HCT116 (cell line): ENCODE results near the gene CDH13. TPM values are rescaled to one million over a fixed set of nuclear protein-coding genes. Genes with fewer than 3 reads are reported as not detected.

Source experiments
- ATAC-seq: fragments of 200-7000 bp; cut with Tn5 transposase; 2 replicates; pipeline ENCODE4 v1.9.1; 2020; ENCODE audit warnings: mild to moderate bottlenecking, moderate library complexity
- BruUV-seq: library from RNA; stranded (reverse); fragments of 400-500 nt; replicated peaks from 2 replicates; lab custom pipeline; 2021; lab: Mats Ljungman, UMichigan
- CTCF ChIA-PET: fragments of 300-600 bp; sonication (Branson Sonifier 250); formaldehyde crosslinking; loops from one replicate; lab custom pipeline; 2021; ENCODE audit warnings: antibody characterized with exemption; lab: Charles Lee
- POLR2A ChIA-PET: fragments of 300-600, 350-600 bp; sonication (Branson Sonifier 250); formaldehyde crosslinking; loops from one replicate; lab custom pipeline; 2021; ENCODE audit warnings: antibody characterized with exemption; lab: Charles Lee
- RAD21 ChIA-PET, 2 experiments: fragments of 300-600 bp; sonication (Branson Sonifier 250); formaldehyde crosslinking; loops; one replicate each; lab custom pipeline; 2023; ENCODE audit warnings: low total read pairs in 2 of 2; ENCODE audit not compliant: uncharacterized antibody in 2 of 2, unreplicated experiment in 2 of 2, low non-redundant PET in 1 of 2; lab: Charles Lee
- DNase-seq: peaks from one replicate; pipeline ENCODE4 v3.0.0-alpha.2; 2010; ENCODE audit warnings: low read depth, low spot score
- H2AFZ ChIP-seq: fragments of 200-600 bp; shearing (Covaris generic), sonication (generic); 2 replicates; pipeline ENCODE4 v1.6.1; 2017; ENCODE audit warnings: low read depth, mixed run types, mixed read lengths, antibody characterized with exemption, low read length; ENCODE audit not compliant: poor library complexity, severe bottlenecking
- H3K27ac ChIP-seq: 2 replicates; pipeline ENCODE4 v1.5.1; 2012; ENCODE audit warnings: low read depth, low read length
- H3K27me3 ChIP-seq: fragments of 200-600 bp; sonication (generic); 2 replicates; pipeline ENCODE4 v1.6.1; 2016; ENCODE audit warnings: mixed run types, low read length, mixed read lengths; ENCODE audit not compliant: insufficient read depth
- H3K36me3 ChIP-seq, 2 experiments: fragments of 200-500 bp in 1 of 2; fragments of 200-600 bp in 1 of 2; sonication (Bioruptor generic) in 1 of 2; sonication (generic) in 1 of 2; 2 replicates each; pipeline versions ENCODE4 v1.5.1 to v1.6.1; 2014 to 2016; ENCODE audit warnings: low read length in 2 of 2, inconsistent platforms in 1 of 2, mixed read lengths in 1 of 2, mixed run types in 1 of 2; ENCODE audit not compliant: insufficient read depth in 2 of 2, control insufficient read depth in 1 of 2
- H3K4me1 ChIP-seq, 2 experiments: fragments of 200-600 bp in 1 of 2; sonication (generic) in 1 of 2; 2 replicates each; pipeline versions ENCODE4 v1.5.1 to v1.6.1; 2012 to 2017; ENCODE audit warnings: low read length in 2 of 2, inconsistent platforms in 1 of 2, mild to moderate bottlenecking in 1 of 2, mixed read lengths in 1 of 2, mixed run types in 1 of 2, moderate library complexity in 1 of 2; ENCODE audit not compliant: insufficient read depth in 2 of 2, control insufficient read depth in 1 of 2
- H3K4me2 ChIP-seq: fragments of 200-600 bp; sonication (generic); 2 replicates; pipeline ENCODE4 v1.6.1; 2017; ENCODE audit warnings: mixed run types, low read length, mixed read lengths
- H3K4me3 ChIP-seq, 2 experiments: fragments of 200-600 bp in 1 of 2; sonication (generic) in 1 of 2; replicated peaks in 1 of 2; 2 replicates each; pipeline ENCODE4 v1.5.1; 2011 to 2016; ENCODE audit warnings: low read length in 2 of 2, control low read depth in 1 of 2, low read depth in 1 of 2, mild to moderate bottlenecking in 1 of 2, mixed read lengths in 1 of 2, mixed run types in 1 of 2
- H3K79me2 ChIP-seq: fragments of 200-600 bp; sonication (generic); 2 replicates; pipeline ENCODE4 v1.6.1; 2017; ENCODE audit warnings: mild to moderate bottlenecking, mixed run types, low read length, moderate library complexity, mixed read lengths; ENCODE audit not compliant: insufficient read depth
- H3K9ac ChIP-seq: fragments of 200-600 bp; sonication (generic); 2 replicates; pipeline ENCODE4 v1.6.1; 2016; ENCODE audit warnings: low read length, mixed read lengths
- H3K9me2 ChIP-seq: fragments of 200-600 bp; sonication (generic), shearing (Covaris generic); 2 replicates; pipeline ENCODE4 v1.6.1; 2017; ENCODE audit warnings: mixed run types, mild to moderate bottlenecking, moderate library complexity; ENCODE audit not compliant: insufficient read depth
- H3K9me3 ChIP-seq, 2 experiments: fragments of 200-500 bp in 1 of 2; fragments of 200-600 bp in 1 of 2; sonication (Bioruptor generic) in 1 of 2; sonication (generic) in 1 of 2; 2 replicates each; pipeline ENCODE4 v1.6.1; 2014 to 2017; ENCODE audit warnings: low read length in 2 of 2, mixed read lengths in 2 of 2, inconsistent platforms in 1 of 2, low read depth in 1 of 2, mild to moderate bottlenecking in 1 of 2, mixed run types in 1 of 2, moderate library complexity in 1 of 2; ENCODE audit not compliant: control insufficient read depth in 1 of 2, insufficient read depth in 1 of 2
- H4K20me1 ChIP-seq: fragments of 200-600 bp; sonication (generic), shearing (Covaris generic); 2 replicates; pipeline ENCODE4 v1.6.1; 2017; ENCODE audit warnings: mixed run types, mild to moderate bottlenecking, moderate library complexity; ENCODE audit not compliant: insufficient read depth
- EGR1 ChIP-seq: IDR thresholded peaks from 2 replicates; pipeline ENCODE4 v1.6.1; 2012; ENCODE audit warnings: low read depth
- JUND ChIP-seq: IDR thresholded peaks from 2 replicates; pipeline ENCODE4 v1.6.1; 2012
- POLR2AphosphoS5 ChIP-seq: IDR thresholded peaks from 2 replicates; pipeline ENCODE4 v1.6.1; 2011; ENCODE audit warnings: mild to moderate bottlenecking, low read depth, low read length, moderate library complexity
- RAD21 ChIP-seq: IDR thresholded peaks from 2 replicates; pipeline ENCODE4 v1.6.1; 2012; ENCODE audit warnings: low read depth, mild to moderate bottlenecking
- ZNF274 ChIP-seq: fragments of 200-500 bp; sonication (Bioruptor generic); IDR thresholded peaks from 2 replicates; pipeline ENCODE4 v1.6.1; 2014; ENCODE audit warnings: mild to moderate bottlenecking, low read depth, low read length, inconsistent platforms
- intact Hi-C: fragments of 100-400 bp; cut with micrococcal nuclease; formaldehyde crosslinking; loops from 2 replicates; pipeline ENCODE4 v1.10.0; 2022
- total RNA-seq: library from RNA; stranded (reverse); gene quantifications from one replicate; pipeline ENCODE4 v1.2.1, GENCODE V29; 2021; ENCODE audit not compliant: unreplicated experiment
- TF ChIP-seq, protein P1 (sequence below): IDR thresholded peaks from 2 replicates; pipeline ENCODE4 v1.6.1; 2012; ENCODE audit warnings: low read depth
- TF ChIP-seq, protein P2 (sequence below), 3 experiments: fragments of 200-600 bp in 1 of 3; sonication (generic) in 1 of 3; IDR thresholded peaks in 2 of 3; conservative IDR thresholded peaks in 1 of 3; 2 replicates each; pipeline ENCODE4 v1.5.1; 2012 to 2017; ENCODE audit warnings: low read depth in 2 of 3, low read length in 2 of 3, antibody characterized with exemption in 1 of 3, borderline replicate concordance in 1 of 3, control low read depth in 1 of 3, mild to moderate bottlenecking in 1 of 3, mixed read lengths in 1 of 3, mixed run types in 1 of 3, moderate library complexity in 1 of 3; ENCODE audit not compliant: insufficient read depth in 1 of 3

CDH13 gene
- total RNA-seq, 1 experiment from 2014 or later: not detected

GRCh38 chr16:82580298-82580890, 46.4 kb upstream of the CDH13 start:
- no peaks in the 10 kb centered on the region for H3K4me1 ChIP-seq
- H3K27me3 ChIP-seq: peaks cover 22% of the 10 kb centered on the region; the same call in 1 of the 2 replicates
- H3K9ac ChIP-seq: no peak overlapping the region
- H3K79me2 ChIP-seq: no peaks in the 10 kb centered on the region
- no peaks in the 10 kb centered on the region for H3K36me3 ChIP-seq
- ATAC-seq: peak; percentile 81
- CTCF ChIA-PET: interaction anchor here (2.0 kb wide), 1 partner anchor 318 kb away, joined by 9 read pairs; no protein-coding TSS in a partner anchor
- BruUV-seq: no TSS peak
- RAD21 ChIA-PET: no interaction called here
- no peak overlapping the region for H3K4me3 ChIP-seq
- POLR2A ChIA-PET: no interaction called here
- H3K9me2 ChIP-seq: no peaks in the 10 kb centered on the region
- H3K27ac ChIP-seq: no peak overlapping the region
- no peaks in the 10 kb centered on the region for H4K20me1 ChIP-seq
- intact Hi-C loops: loop anchor here (1.0 kb wide), 2 partner anchors 212 to 317 kb away; no protein-coding TSS in a partner anchor
- H3K9me3 ChIP-seq: no peaks in the 10 kb centered on the region
- TF ChIP-seq JUND (no peak), EGR1 (no peak), RAD21 (peak; percentile 61), POLR2AphosphoS5 (no peak), ZNF274 (no peak)
- TF ChIP-seq, protein P1, sequence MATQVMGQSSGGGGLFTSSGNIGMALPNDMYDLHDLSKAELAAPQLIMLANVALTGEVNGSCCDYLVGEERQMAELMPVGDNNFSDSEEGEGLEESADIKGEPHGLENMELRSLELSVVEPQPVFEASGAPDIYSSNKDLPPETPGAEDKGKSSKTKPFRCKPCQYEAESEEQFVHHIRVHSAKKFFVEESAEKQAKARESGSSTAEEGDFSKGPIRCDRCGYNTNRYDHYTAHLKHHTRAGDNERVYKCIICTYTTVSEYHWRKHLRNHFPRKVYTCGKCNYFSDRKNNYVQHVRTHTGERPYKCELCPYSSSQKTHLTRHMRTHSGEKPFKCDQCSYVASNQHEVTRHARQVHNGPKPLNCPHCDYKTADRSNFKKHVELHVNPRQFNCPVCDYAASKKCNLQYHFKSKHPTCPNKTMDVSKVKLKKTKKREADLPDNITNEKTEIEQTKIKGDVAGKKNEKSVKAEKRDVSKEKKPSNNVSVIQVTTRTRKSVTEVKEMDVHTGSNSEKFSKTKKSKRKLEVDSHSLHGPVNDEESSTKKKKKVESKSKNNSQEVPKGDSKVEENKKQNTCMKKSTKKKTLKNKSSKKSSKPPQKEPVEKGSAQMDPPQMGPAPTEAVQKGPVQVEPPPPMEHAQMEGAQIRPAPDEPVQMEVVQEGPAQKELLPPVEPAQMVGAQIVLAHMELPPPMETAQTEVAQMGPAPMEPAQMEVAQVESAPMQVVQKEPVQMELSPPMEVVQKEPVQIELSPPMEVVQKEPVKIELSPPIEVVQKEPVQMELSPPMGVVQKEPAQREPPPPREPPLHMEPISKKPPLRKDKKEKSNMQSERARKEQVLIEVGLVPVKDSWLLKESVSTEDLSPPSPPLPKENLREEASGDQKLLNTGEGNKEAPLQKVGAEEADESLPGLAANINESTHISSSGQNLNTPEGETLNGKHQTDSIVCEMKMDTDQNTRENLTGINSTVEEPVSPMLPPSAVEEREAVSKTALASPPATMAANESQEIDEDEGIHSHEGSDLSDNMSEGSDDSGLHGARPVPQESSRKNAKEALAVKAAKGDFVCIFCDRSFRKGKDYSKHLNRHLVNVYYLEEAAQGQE: no peak
- TF ChIP-seq, protein P2, sequence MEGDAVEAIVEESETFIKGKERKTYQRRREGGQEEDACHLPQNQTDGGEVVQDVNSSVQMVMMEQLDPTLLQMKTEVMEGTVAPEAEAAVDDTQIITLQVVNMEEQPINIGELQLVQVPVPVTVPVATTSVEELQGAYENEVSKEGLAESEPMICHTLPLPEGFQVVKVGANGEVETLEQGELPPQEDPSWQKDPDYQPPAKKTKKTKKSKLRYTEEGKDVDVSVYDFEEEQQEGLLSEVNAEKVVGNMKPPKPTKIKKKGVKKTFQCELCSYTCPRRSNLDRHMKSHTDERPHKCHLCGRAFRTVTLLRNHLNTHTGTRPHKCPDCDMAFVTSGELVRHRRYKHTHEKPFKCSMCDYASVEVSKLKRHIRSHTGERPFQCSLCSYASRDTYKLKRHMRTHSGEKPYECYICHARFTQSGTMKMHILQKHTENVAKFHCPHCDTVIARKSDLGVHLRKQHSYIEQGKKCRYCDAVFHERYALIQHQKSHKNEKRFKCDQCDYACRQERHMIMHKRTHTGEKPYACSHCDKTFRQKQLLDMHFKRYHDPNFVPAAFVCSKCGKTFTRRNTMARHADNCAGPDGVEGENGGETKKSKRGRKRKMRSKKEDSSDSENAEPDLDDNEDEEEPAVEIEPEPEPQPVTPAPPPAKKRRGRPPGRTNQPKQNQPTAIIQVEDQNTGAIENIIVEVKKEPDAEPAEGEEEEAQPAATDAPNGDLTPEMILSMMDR (IDR thresholded peaks at IDR 0.05 in 2 of 3, conservative IDR thresholded peaks at IDR 0.05 in 1 of 3; ENCODE audit: borderline replicate concordance in 1 of 3, insufficient read depth in 1 of 3, low read depth in 2 of 3, low read length in 2 of 3): peak; percentile 33 to 47 (median 42); a peak in 4 of 6 replicates
- H3K4me2 ChIP-seq: no peak overlapping the region
- peak; percentile 4 for DNase-seq
- no peak overlapping the region for H2AFZ ChIP-seq
